Dermis blood vessel endothelial cell (primary cell): ENCODE measurements around the gene WNT11. TPM values are rescaled to one million over a fixed set of nuclear protein-coding genes. Genes with fewer than 3 reads are reported as not detected.

Experiments
- DNase-seq: peaks from one replicate; pipeline ENCODE4 v3.0.0; 2010
- total RNA-seq: library from RNA; depleted of rRNA; stranded (reverse); fragments of >200 nt; gene quantifications from 2 replicates; pipeline ENCODE4 v1.2.3, GENCODE V29; 2014

The WNT11 gene
- total RNA-seq, 1 donor from 2014 or later = not detected

GRCh38 chr11:76237914-76238313 lies 31.6 kb upstream of the WNT11 start:
- peak; percentile 15 for DNase-seq

GRCh38 chr11:76237000-76237649 lies 30.8 kb upstream of the WNT11 start:
- peak; percentile 5 for DNase-seq

DNA sequence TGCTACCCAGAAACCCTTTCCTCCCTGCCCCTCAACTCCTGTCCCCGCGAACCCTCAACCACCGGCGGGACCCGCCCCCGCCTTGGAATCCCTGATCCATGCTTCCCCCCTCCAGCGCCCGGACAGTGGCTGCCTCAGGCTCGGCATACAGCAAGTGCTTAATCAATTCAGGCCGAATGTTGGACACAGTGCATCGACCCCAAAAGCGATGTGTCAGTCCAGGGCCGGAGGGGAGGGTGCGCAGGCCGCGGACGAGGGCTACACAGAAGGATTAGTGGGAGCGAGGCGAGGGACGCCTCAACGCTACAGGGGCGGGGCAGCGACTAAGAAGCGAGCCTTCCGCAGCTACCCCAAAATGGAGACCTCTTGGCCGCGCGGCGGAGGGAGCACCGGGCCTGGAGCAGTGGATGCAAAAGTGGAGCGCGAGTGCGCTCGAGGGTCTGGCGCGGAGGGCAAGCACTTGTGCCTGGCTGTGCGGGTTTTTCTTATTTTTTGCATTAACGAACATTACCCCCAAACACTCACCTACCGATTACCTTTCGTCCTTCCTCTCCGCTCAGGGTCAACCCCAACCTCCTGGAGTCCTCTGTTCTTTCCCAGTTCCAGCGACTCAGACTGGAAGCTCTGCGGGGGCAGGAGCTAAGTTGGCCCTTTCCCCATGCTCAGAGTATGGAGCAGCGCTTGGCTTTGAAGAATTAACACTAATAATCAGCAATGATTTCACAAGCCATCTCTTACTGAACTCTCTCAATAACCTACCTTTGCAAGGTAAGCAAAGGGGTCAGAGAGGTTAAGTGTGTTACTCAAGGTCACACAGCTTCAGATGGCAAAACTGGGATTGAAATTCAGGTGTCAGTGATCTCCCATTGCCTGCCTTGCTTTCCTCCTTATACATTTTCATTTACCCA lies 30.0 kb upstream of the WNT11 start:
- DNase-seq = peak; percentile 61

DNA sequence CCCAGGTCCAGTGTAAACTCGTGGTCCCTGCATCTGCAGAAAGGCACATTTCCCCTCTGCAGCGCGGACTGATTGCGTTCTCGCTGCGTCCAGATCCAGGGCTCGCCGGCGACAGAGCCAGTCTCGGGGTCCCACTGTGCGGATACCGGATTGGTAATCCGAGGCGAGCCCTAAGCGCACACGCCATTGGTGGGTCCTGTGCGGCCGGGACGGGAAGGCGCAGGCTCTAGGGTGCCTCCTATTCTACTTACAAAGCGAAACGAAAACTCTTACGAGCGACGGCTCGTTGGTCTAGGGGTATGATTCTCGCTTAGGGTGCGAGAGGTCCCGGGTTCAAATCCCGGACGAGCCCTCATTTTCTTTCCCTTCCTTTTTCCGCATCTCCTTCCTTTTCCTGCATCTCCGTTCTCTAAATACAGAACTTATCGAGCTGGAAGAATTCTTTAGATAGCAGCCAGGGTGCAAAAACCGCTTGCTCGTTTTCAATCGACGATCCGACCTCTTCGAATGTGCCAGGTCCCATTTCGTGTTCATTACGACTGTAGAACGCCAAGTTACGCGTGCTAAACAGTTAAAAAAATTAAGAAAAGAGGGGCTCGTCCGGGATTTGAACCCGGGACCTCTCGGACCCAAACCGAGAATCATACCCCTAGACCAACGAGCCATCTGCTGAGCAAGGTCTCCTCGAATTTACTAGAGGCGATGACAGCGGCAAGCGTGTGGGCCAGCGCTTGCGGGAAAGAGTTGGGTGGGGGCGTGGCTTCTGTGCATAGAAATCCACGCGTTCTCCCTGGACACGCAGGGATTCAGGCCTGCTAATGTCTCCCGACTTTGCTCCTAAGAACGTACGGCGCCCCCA lies 29.2 kb upstream of the WNT11 start:
- peak; percentile 94 for DNase-seq

GRCh38 chr11:76234416-76235232 lies 28.3 kb upstream of the WNT11 start:
- DNase-seq = peak; percentile 32

- DNase-seq = no peak
These were observed 27.7 kb upstream of the WNT11 start for GRCh38 chr11:76234021-76234415.

- no peak for DNase-seq
These were observed 27.1 kb upstream of the WNT11 start for GRCh38 chr11:76233196-76233921.

DNA sequence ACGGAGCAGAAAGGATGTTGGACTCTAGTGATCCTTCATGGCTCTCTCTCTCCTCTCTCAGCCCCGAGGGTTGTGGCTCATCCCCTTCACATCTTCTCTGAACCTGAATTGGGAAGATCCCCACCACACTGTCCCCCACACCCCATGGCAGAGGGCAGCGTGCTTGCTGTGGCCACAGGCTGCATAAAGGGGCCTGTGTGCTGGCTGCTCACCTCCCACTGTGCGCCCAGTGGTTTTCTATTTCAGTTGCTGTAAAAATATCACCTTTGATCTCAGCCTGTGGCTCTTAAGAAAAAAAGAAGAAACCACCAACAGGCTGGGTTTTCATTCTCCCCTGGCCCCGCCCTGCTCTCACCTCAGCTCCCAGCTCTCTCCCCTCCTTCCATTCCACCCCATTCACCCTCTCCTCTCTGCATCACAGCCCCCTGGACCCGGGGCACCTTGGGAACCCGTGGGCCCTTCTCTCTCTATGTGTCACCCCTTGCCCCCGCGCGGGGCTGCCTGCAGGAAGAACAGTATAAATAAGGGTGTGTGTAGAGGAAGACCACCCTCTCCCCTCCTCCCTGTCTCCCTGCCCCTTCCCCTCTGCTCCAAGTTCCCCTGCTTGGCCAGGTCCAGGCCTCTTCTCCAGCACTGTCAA lies 25.8 kb upstream of the WNT11 start:
- DNase-seq = no peak

- no peak for DNase-seq
These were observed 24.9 kb upstream of the WNT11 start for GRCh38 chr11:76231121-76231738.

GRCh38 chr11:76230392-76230791 lies 24.1 kb upstream of the WNT11 start:
- no peak for DNase-seq

GRCh38 chr11:76229690-76230240 lies 23.5 kb upstream of the WNT11 start:
- DNase-seq = no peak

DNA sequence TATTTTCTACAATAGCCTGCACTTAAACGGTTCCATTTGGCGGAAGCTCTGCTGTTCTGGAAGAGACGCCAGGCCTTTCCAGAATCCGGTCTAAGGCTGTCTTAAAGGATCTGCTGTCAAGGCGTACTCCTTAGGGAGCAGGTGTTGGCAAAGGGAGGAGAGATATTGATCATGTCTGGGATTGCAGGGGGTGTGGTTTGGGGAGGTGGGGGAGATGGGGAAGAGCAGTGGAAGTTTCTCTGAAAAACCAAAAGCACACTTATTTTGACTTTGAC lies 22.5 kb upstream of the WNT11 start:
- no peak for DNase-seq

DNA sequence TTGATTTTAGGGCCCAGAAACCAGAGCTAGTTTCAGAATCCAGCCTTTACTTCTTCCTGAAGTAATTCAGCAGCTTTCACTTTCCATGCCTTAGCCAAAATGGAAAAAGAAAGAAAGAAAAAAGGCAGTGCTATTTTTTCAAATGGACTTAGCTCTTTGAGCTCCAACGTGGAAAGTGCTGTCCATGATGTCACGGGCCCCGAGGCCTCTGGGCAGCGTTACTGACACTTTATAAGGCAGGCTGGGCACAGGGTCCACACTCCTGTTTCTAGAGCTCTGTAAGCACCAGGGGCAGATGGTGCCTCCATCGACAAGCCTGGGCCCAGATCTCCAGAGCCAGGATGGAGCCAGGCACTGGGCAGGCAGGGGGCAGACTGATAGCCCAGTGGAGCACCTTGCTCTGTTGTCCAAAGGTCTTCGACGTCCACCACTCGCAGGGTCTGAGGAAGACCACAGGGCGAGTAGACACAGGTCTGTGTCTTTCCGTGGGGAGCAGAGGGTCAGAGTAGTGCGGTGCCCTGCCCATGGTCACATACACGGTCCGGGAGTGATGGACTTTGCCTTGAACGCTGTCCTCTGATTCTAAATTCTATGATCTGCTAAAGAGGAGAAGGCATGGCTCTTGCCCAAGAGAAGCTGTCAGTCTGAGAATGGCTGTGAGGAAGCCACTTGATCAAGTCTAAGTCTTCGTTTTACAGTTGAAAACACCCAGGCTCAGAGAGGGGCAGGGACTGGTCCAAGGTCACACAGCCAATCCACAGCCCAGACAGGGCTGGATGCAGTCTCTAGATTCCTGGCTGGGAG lies 22.0 kb upstream of the WNT11 start:
- no peak for DNase-seq

DNA sequence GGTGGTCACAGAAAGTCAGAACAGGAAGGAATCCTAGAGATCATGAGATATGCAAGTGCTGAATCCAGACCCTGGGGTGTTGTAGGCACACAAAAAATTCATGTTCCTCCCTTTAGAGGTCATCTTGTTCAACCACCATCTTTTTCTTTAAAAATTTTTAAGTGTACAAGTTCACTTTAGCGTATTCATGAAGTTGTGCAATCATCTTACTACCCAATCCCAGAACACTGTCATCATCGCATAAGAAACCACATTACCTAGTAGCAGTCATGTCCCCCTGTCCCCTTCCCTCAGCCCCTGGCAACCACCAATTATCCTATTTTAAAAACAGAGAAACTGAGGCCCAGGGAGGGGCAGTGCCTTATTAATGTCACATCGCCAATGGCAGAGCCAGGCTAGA lies 20.3 kb upstream of the WNT11 start:
- no peak for DNase-seq

GRCh38 chr11:76225122-76225611 lies 18.9 kb upstream of the WNT11 start:
- no peak for DNase-seq

GRCh38 chr11:76224461-76225121 lies 18.3 kb upstream of the WNT11 start:
- DNase-seq = no peak

GRCh38 chr11:76221365-76221764 lies 15.1 kb upstream of the WNT11 start:
- no peak for DNase-seq

GRCh38 chr11:76219243-76219642 lies 12.9 kb upstream of the WNT11 start:
- no peak for DNase-seq
